KMS-11 (cell line): ENCODE data around the gene ZBTB7C.

Source experiments
- H2AFZ ChIP-seq: fragments of 200-600 bp; sonication (generic); 2 replicates; pipeline ENCODE4 v1.6.1; 2016; ENCODE audit warnings: antibody characterized with exemption, mixed run types, low read depth
- H3K27ac ChIP-seq: fragments of 200-600 bp; sonication (generic); 2 replicates; pipeline ENCODE4 v1.6.1; 2016; ENCODE audit warnings: mild to moderate bottlenecking, mixed run types
- H3K27me3 ChIP-seq: fragments of 200-600 bp; sonication (generic); 2 replicates; pipeline ENCODE4 v1.6.1; 2017; ENCODE audit warnings: mild to moderate bottlenecking, low read depth, mixed run types, moderate library complexity; ENCODE audit not compliant: insufficient read depth
- H3K36me3 ChIP-seq: fragments of 200-600 bp; sonication (generic); 2 replicates; pipeline ENCODE4 v1.6.1; 2017; ENCODE audit warnings: mild to moderate bottlenecking, mixed run types; ENCODE audit not compliant: insufficient read depth
- H3K4me1 ChIP-seq: fragments of 200-600 bp; sonication (generic); 2 replicates; pipeline ENCODE4 v1.6.1; 2016; ENCODE audit warnings: mild to moderate bottlenecking, low read depth, mixed run types; ENCODE audit not compliant: poor library complexity, severe bottlenecking
- H3K4me2 ChIP-seq: fragments of 200-600 bp; sonication (generic); 2 replicates; pipeline ENCODE4 v1.7.0; 2016; ENCODE audit warnings: mild to moderate bottlenecking, mixed run types
- H3K4me3 ChIP-seq: fragments of 200-600 bp; sonication (generic); IDR thresholded peaks from 2 replicates; pipeline ENCODE4 v1.6.1; 2017; ENCODE audit warnings: low read depth, low read length, mixed read lengths; ENCODE audit not compliant: insufficient read depth
- H3K79me2 ChIP-seq: fragments of 200-600 bp; sonication (generic); 2 replicates; pipeline ENCODE4 v1.6.1; 2016; ENCODE audit warnings: low read depth, mixed run types; ENCODE audit not compliant: insufficient read depth
- H3K9ac ChIP-seq: fragments of 200-600 bp; sonication (generic); 2 replicates; pipeline ENCODE4 v1.6.1; 2016; ENCODE audit warnings: mild to moderate bottlenecking, mixed run types
- H4K20me1 ChIP-seq: fragments of 200-600 bp; sonication (generic); 2 replicates; pipeline ENCODE4 v1.6.1; 2016; ENCODE audit warnings: mild to moderate bottlenecking, mixed run types; ENCODE audit not compliant: insufficient read depth
- CTCF ChIP-seq: fragments of 200-600 bp; sonication (generic); conservative IDR thresholded peaks from 2 replicates; pipeline ENCODE4 v1.6.1; 2017; ENCODE audit warnings: low read depth, mild to moderate bottlenecking, antibody characterized with exemption, low read length, moderate library complexity, mixed read lengths

Gene ZBTB7C

GRCh38 chr18:48110797-48111196, 298.4 kb downstream of the ZBTB7C start:
- Histone ChIP-seq H3K79me2 (no peaks in the 10 kb centered on the region), H3K4me3 (no peak overlapping the region), H3K36me3 (no peaks in the 10 kb centered on the region), H3K4me2 (no peak overlapping the region), H2AFZ (no peak overlapping the region), H3K27me3 (no peaks in the 10 kb centered on the region), H3K4me1 (no peaks in the 10 kb centered on the region), H3K27ac (no peak overlapping the region), H3K9ac (no peak overlapping the region), H4K20me1 (no peaks in the 10 kb centered on the region)
- TF ChIP-seq CTCF: no peak

GRCh38 chr18:48109961-48110493, 299.2 kb downstream of the ZBTB7C start:
- Histone ChIP-seq H3K27me3 (no peaks in the 10 kb centered on the region), H3K36me3 (no peaks in the 10 kb centered on the region), H3K4me1 (no peaks in the 10 kb centered on the region), H4K20me1 (no peaks in the 10 kb centered on the region), H3K9ac (no peak overlapping the region), H2AFZ (no peak overlapping the region), H3K79me2 (no peaks in the 10 kb centered on the region), H3K4me2 (no peak overlapping the region), H3K27ac (no peak overlapping the region), H3K4me3 (no peak overlapping the region)
- TF ChIP-seq CTCF: no peak

- H3K4me1 ChIP-seq: no peaks in the 10 kb centered on the region
- no peak overlapping the region for H3K4me2 ChIP-seq
- no peak for TF ChIP-seq CTCF
- no peaks in the 10 kb centered on the region for H4K20me1 ChIP-seq
- no peaks in the 10 kb centered on the region for H3K79me2 ChIP-seq
- H3K27me3 ChIP-seq: no peaks in the 10 kb centered on the region
- no peak overlapping the region for H2AFZ ChIP-seq
- H3K9ac ChIP-seq: no peak overlapping the region
- no peak overlapping the region for H3K27ac ChIP-seq
- no peak overlapping the region for H3K4me3 ChIP-seq
- H3K36me3 ChIP-seq: no peaks in the 10 kb centered on the region
These were observed 301.0 kb downstream of the ZBTB7C start for GRCh38 chr18:48108136-48108535.

GRCh38 chr18:48106976-48107781, 302.0 kb downstream of the ZBTB7C start:
- Histone ChIP-seq H3K27me3 (no peaks in the 10 kb centered on the region), H3K4me1 (no peaks in the 10 kb centered on the region), H4K20me1 (no peaks in the 10 kb centered on the region), H2AFZ (no peak overlapping the region), H3K4me2 (no peak overlapping the region), H3K9ac (no peak overlapping the region), H3K79me2 (no peaks in the 10 kb centered on the region), H3K4me3 (no peak overlapping the region), H3K36me3 (no peaks in the 10 kb centered on the region), H3K27ac (no peak overlapping the region)
- TF ChIP-seq CTCF: no peak
